Measurements from ENCODE around the gene BHLHA15. TPM values are rescaled to one million over a fixed set of nuclear protein-coding genes. Genes with fewer than 3 reads are reported as not detected.

BHLHA15 gene
- 0.34 and 0.59 TPM in 2 replicates for total RNA-seq

DNA sequence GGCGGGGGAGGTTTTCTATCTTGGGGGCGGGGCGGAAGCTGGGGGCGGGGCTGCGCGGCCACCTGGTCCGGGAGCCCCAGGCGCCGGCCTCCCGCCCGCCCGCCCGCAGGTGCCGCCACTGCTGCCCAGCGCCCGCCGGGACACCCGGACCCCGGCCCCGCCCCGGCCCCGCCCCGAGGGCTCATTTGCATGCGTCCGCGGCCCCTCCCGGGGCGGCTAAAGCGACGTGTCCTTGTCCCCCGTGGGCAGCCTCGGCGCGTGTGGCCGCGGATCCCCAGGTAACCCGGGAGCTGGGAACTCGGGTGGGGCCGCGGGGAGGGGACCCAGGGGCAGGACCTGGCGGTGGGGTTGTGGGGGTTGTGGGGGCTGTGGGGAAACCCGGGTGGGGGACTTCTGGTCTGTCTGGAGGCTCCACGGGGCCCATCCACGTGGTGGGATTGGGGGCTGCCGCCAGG is at the start of gene BHLHA15:
Gene BHLHA15, plus strand, starts transcription at position 219 of the 455 bp plus-strand sequence. CDS start 871 bp downstream, outside the sequence.

DNA sequence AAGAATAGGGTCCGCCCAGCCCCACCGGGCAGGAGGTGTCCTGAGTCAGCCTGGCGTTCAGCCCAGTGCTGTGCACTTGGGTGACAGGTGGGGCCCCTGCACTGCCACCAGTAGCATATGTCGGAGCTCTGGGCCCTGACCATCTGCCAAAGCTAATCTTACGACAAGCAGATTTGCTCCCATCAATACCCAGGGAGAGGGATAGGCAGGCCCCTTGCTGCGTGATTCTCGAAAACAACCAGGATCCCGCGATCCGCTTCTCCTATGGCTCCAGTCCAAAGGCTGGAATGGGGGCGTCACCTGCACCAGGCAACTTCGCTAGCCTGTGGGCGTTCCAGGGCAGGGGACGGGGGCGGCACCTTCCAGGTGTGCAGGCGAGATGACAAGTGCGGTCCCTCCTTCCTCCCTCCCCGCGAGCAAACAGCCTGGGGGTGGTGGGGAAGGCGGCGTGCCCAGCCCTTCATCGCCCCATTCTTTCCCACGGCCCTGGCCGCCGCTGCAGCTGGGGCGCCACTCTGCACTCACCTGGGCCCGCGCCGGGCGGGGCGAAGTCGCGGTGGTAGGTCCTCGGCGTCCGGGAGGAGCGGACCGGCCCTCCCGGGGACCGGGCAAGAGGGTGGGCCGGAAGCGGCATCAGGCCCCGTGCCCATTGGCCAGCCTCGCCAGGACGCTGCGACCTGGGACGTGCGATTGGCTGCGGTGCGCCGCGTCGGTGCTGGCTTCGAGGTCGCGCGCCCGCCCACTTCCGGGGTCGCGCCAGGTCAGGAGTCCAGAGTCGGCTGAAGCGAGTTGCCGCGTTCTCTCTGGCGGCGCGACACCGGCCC is 40.6 kb downstream of the BHLHA15 start, which contains the start of gene TECPR1:
Gene TECPR1, minus strand, starts transcription at position 632 of the 824 bp plus-strand sequence. CDS start 6,086 bp downstream, outside the sequence.

Other genes with a start within 250 kb of the BHLHA15 start
- gene OCM2, start 221.2 kb upstream of the BHLHA15 start, total RNA-seq: not detected in 2 replicates
- gene LMTK2, start 104.6 kb upstream of the BHLHA15 start, total RNA-seq: 5.6 and 6.4 TPM in 2 replicates
- 15.9 and 30.6 TPM in 2 replicates for gene TECPR1, start 40.8 kb downstream of the BHLHA15 start, total RNA-seq
- gene BRI3, start 70.2 kb downstream of the BHLHA15 start, total RNA-seq: 34.5 and 35.1 TPM in 2 replicates
- 1.9 and 2.5 TPM in 2 replicates for gene BAIAP2L1, start 189.7 kb downstream of the BHLHA15 start, total RNA-seq